H1 (cell line): Measurements from ENCODE around the gene ARHGAP8. TPM values are rescaled to one million over a fixed set of nuclear protein-coding genes. Genes with fewer than 3 reads are reported as not detected.
A peak's percentile ranks its signal among the peaks of the same experiment; 100 is the strongest.

Experiments used
- CTCF ChIA-PET: fragments of 300-600 bp; sonication (Branson Sonifier 250); formaldehyde crosslinking; loops from one replicate; lab custom pipeline; 2021; ENCODE audit not compliant: partially characterized antibody; lab: Charles Lee
- POLR2A ChIA-PET: fragments of 300-600 bp; sonication (Branson Sonifier 250); formaldehyde crosslinking; loops from one replicate; lab custom pipeline; 2021; ENCODE audit warnings: inconsistent platforms; ENCODE audit not compliant: partially characterized antibody; lab: Charles Lee
- DNase-seq, 2 experiments: peaks; one replicate each; pipeline versions ENCODE4 v3.0.0 to v3.0.0-alpha.2; 2010 to 2022; ENCODE audit warnings: low spot score in 2 of 2, low read depth in 1 of 2, mixed read lengths in 1 of 2
- FAIRE-seq: peaks from 2 replicates; lab custom pipeline; 2011; peaks lifted over from hg19 to GRCh38; lab: Jason Lieb, UNC
- H2AFZ ChIP-seq: 2 replicates; pipeline ENCODE4 v1.8.1; 2012; ENCODE audit warnings: low read length, inconsistent platforms
- H2AK5ac ChIP-seq: 2 replicates; pipeline ENCODE4 v1.6.1; 2013; ENCODE audit warnings: low read depth, low read length
- H2BK120ac ChIP-seq: replicated peaks from 2 replicates; pipeline ENCODE3; 2013; ENCODE audit warnings: low read depth, low read length, inconsistent platforms
- H2BK12ac ChIP-seq: 2 replicates; pipeline ENCODE4 v1.6.1; 2013; ENCODE audit warnings: low read depth, low read length
- H2BK15ac ChIP-seq: 2 replicates; pipeline ENCODE4 v1.6.1; 2013; ENCODE audit warnings: low read length
- H2BK20ac ChIP-seq: 2 replicates; pipeline ENCODE4 v1.6.1; 2013; ENCODE audit warnings: low read length
- H2BK5ac ChIP-seq: 2 replicates; pipeline ENCODE4 v1.6.1; 2013; ENCODE audit warnings: low read depth, low read length
- H3K14ac ChIP-seq: 2 replicates; pipeline ENCODE4 v1.6.1; 2013; ENCODE audit warnings: inconsistent platforms; ENCODE audit not compliant: insufficient read length
- H3K18ac ChIP-seq: 2 replicates; pipeline ENCODE4 v1.6.1; 2013; ENCODE audit warnings: low read length; ENCODE audit errors: extremely low read depth
- H3K23ac ChIP-seq: 2 replicates; pipeline ENCODE4 v1.6.1; 2013; ENCODE audit warnings: inconsistent platforms; ENCODE audit not compliant: insufficient read length
- H3K23me2 ChIP-seq: 2 replicates; pipeline ENCODE4 v1.6.1; 2013; ENCODE audit warnings: low read depth, low read length
- H3K27ac ChIP-seq: 2 replicates; pipeline ENCODE4 v1.6.1; 2011; ENCODE audit warnings: low read depth, low read length, inconsistent platforms
- H3K27me3 ChIP-seq, 4 experiments: replicated peaks in 1 of 4; 1 replicate in 1 of 4; 2 replicates in 3 of 4; pipeline versions ENCODE4 v1.6.1 to v1.8.1; 2011 to 2013; ENCODE audit warnings: low read length in 3 of 4, mild to moderate bottlenecking in 3 of 4, inconsistent platforms in 2 of 4, mixed read lengths in 2 of 4, moderate library complexity in 1 of 4; ENCODE audit not compliant: control insufficient read depth in 3 of 4, insufficient read depth in 3 of 4; ENCODE audit errors: extremely low read depth in 1 of 4
- H3K36me3 ChIP-seq, 4 experiments: 2 replicates each; pipeline versions ENCODE4 v1.6.1 to v1.8.1; 2011 to 2013; ENCODE audit warnings: mild to moderate bottlenecking in 4 of 4, low read length in 3 of 4, moderate library complexity in 2 of 4, control low read depth in 1 of 4, inconsistent platforms in 1 of 4; ENCODE audit not compliant: insufficient read depth in 4 of 4, control insufficient read depth in 2 of 4
- H3K4ac ChIP-seq: replicated peaks from 2 replicates; pipeline ENCODE3; 2013; ENCODE audit warnings: low read length, low read depth, mixed read lengths, inconsistent platforms; ENCODE audit not compliant: insufficient read length
- H3K4me1 ChIP-seq, 4 experiments: replicated peaks in 1 of 4; 1 replicate in 1 of 4; 2 replicates in 3 of 4; pipeline versions ENCODE4 v1.6.1 to v1.8.1; 2011 to 2013; ENCODE audit warnings: low read length in 3 of 4, inconsistent platforms in 2 of 4, mixed read lengths in 1 of 4; ENCODE audit not compliant: insufficient read depth in 4 of 4, control insufficient read depth in 3 of 4
- H3K4me2 ChIP-seq, 2 experiments: 2 replicates each; pipeline versions ENCODE4 v1.6.1 to v1.8.1; 2011 to 2013; ENCODE audit warnings: low read depth in 2 of 2, low read length in 2 of 2, control low read depth in 1 of 2, inconsistent platforms in 1 of 2, mild to moderate bottlenecking in 1 of 2; ENCODE audit not compliant: insufficient read depth in 1 of 2
- H3K4me3 ChIP-seq, 4 experiments: fragments of 200-600, 300-600 bp in 1 of 4; sonication (generic), shearing (Covaris generic), sonication (Bioruptor Twin) in 1 of 4; 2 replicates each; pipeline versions ENCODE4 v1.5.1 to v1.8.1; 2011 to 2016; ENCODE audit warnings: low read length in 4 of 4, low read depth in 3 of 4, control low read depth in 2 of 4, inconsistent platforms in 2 of 4, mild to moderate bottlenecking in 2 of 4, mixed read lengths in 1 of 4, moderate library complexity in 1 of 4; ENCODE audit not compliant: insufficient read depth in 2 of 4; ENCODE audit errors: extremely low read depth in 1 of 4
- H3K56ac ChIP-seq: replicated peaks from 2 replicates; pipeline ENCODE3; 2013; ENCODE audit warnings: low read depth, mild to moderate bottlenecking, mixed read lengths, low read length, inconsistent platforms; ENCODE audit not compliant: insufficient read length
- H3K79me1 ChIP-seq: 2 replicates; pipeline ENCODE4 v1.6.1; 2013; ENCODE audit warnings: low read depth, low read length, control low read depth
- H3K79me2 ChIP-seq, 2 experiments: 2 replicates each; pipeline versions ENCODE4 v1.6.1 to v1.8.1; 2012 to 2013; ENCODE audit warnings: low read length in 2 of 2, mild to moderate bottlenecking in 2 of 2, inconsistent platforms in 1 of 2; ENCODE audit not compliant: insufficient read depth in 2 of 2, control insufficient read depth in 1 of 2
- H3K9ac ChIP-seq, 4 experiments: replicated peaks in 1 of 4; 1 replicate in 1 of 4; 2 replicates in 3 of 4; pipeline versions ENCODE4 v1.6.1 to v1.8.1; 2011 to 2013; ENCODE audit warnings: low read depth in 3 of 4, low read length in 3 of 4, control low read depth in 2 of 4, mild to moderate bottlenecking in 2 of 4, moderate library complexity in 2 of 4, inconsistent platforms in 1 of 4; ENCODE audit errors: extremely low read depth in 1 of 4
- H3K9me3 ChIP-seq, 2 experiments: 2 replicates each; pipeline versions ENCODE4 v1.6.1 to v1.8.1; 2012 to 2013; ENCODE audit warnings: mild to moderate bottlenecking in 2 of 2, moderate library complexity in 2 of 2, control low read depth in 1 of 2, inconsistent platforms in 1 of 2, low read depth in 1 of 2, low read length in 1 of 2, mixed read lengths in 1 of 2; ENCODE audit not compliant: insufficient read depth in 2 of 2
- H4K20me1 ChIP-seq, 2 experiments: replicated peaks in 1 of 2; 2 replicates each; pipeline versions ENCODE3 to v1.8.1; 2011 to 2013; ENCODE audit warnings: inconsistent platforms in 2 of 2, low read length in 2 of 2, mild to moderate bottlenecking in 1 of 2; ENCODE audit not compliant: insufficient read depth in 2 of 2, control insufficient read depth in 1 of 2
- H4K5ac ChIP-seq: 2 replicates; pipeline ENCODE4 v1.6.1; 2013; ENCODE audit warnings: low read length, low read depth, mixed read lengths, inconsistent platforms; ENCODE audit not compliant: insufficient read length
- H4K8ac ChIP-seq: 2 replicates; pipeline ENCODE4 v1.8.0; 2013; ENCODE audit warnings: mild to moderate bottlenecking, moderate library complexity, low read length, inconsistent platforms; ENCODE audit not compliant: insufficient read depth; ENCODE audit errors: extremely low read depth
- H4K91ac ChIP-seq: replicated peaks from 2 replicates; pipeline ENCODE3; 2013; ENCODE audit warnings: low read length, mixed read lengths, inconsistent platforms; ENCODE audit not compliant: insufficient read length
- CBX8 ChIP-seq: fragments of 300-800, 300-1000 bp; sonication (generic); IDR thresholded peaks from 2 replicates; pipeline ENCODE4 v1.7.1; 2016; ENCODE audit warnings: low read depth, low read length, borderline replicate concordance
- CHD1 ChIP-seq: IDR thresholded peaks from 2 replicates; pipeline ENCODE4 v1.6.1; 2012; ENCODE audit warnings: low read depth, low read length, improper control_type of control experiment
- FOSL1 ChIP-seq: IDR thresholded peaks from 2 replicates; pipeline ENCODE4 v1.6.1; 2011; ENCODE audit warnings: mild to moderate bottlenecking, low read depth, low read length, moderate library complexity; ENCODE audit not compliant: insufficient read depth
- GTF2F1 ChIP-seq: IDR thresholded peaks from 2 replicates; pipeline ENCODE4 v1.6.1; 2012; ENCODE audit warnings: low read depth, low read length, improper control_type of control experiment, borderline replicate concordance
- RFX5 ChIP-seq: IDR thresholded peaks from 2 replicates; pipeline ENCODE4 v1.6.1; 2011; ENCODE audit warnings: low read depth, low read length, improper control_type of control experiment, borderline replicate concordance
- SIN3A ChIP-seq, 2 experiments: IDR thresholded peaks in 1 of 2; conservative IDR thresholded peaks in 1 of 2; 2 replicates each; pipeline ENCODE4 v1.6.1; 2011 to 2012; ENCODE audit warnings: low read length in 2 of 2, improper control_type of control experiment in 1 of 2, low read depth in 1 of 2, mild to moderate bottlenecking in 1 of 2
- SUZ12 ChIP-seq: fragments of 200-600 bp; sonication (generic); IDR thresholded peaks from 2 replicates; pipeline ENCODE4 v1.6.1; 2012; ENCODE audit warnings: mild to moderate bottlenecking, inconsistent platforms, low read length, moderate library complexity, mixed read lengths
- TEAD4 ChIP-seq: IDR thresholded peaks from 2 replicates; pipeline ENCODE4 v1.6.1; 2012; ENCODE audit warnings: low read depth, low read length, inconsistent platforms, mixed read lengths
- YY1 ChIP-seq: IDR thresholded peaks from 2 replicates; pipeline ENCODE4 v1.6.1; 2011; ENCODE audit warnings: low read depth, mild to moderate bottlenecking, low read length
- WGBS, 2 experiments: shearing (Covaris generic) in 1 of 2; methylation state at CpG; one replicate each; pipeline versions ENCODE4 v1.1.6 to v1.1.7; 2013 to 2015; ENCODE audit warnings: low lambda C conversion rate in 2 of 2, mixed read lengths in 2 of 2, inconsistent platforms in 1 of 2, low coverage in 1 of 2, missing lambda C conversion rate in 1 of 2; ENCODE audit not compliant: insufficient replicate concordance in 2 of 2, insufficient coverage in 1 of 2, insufficient read length in 1 of 2; ENCODE audit errors: extremely low coverage in 1 of 2, missing lambda C conversion rate in 1 of 2; 5-methylcytosine and 5-hydroxymethylcytosine counted together
- polyA plus RNA-seq, 7 experiments: library from polyadenylated mRNA; depleted of rRNA in 3 of 7; stranded (reverse) in 5 of 7; unstranded in 2 of 7; fragments of >200 nt in 5 of 7; fragments of 200-250 nt in 2 of 7; gene quantifications; 1 replicate in 5 of 7; 2 replicates in 1 of 7; 4 replicates in 1 of 7; pipeline versions ENCODE4 v1.2.1 to v1.2.3, GENCODE V29; 2011 to 2013; ENCODE audit warnings: missing spikeins in 2 of 7, mixed read lengths in 2 of 7
- total RNA-seq: library from RNA; stranded (reverse); fragmentation: NEBNext Ultra II Directional; extraction: Animal tissue kit (Norgen Biotek cat#: 25700); gene quantifications from 2 replicates; pipeline ENCODE4 v1.2.1, GENCODE V29; 2021
- TF ChIP-seq, protein P1 (sequence below): IDR thresholded peaks from 2 replicates; pipeline ENCODE4 v1.6.1; 2012; ENCODE audit warnings: inconsistent platforms
- TF ChIP-seq, protein P2 (sequence below): IDR thresholded peaks from 2 replicates; pipeline ENCODE4 v1.6.1; 2012; ENCODE audit warnings: inconsistent platforms
- TF ChIP-seq, protein P3 (sequence below): IDR thresholded peaks from 2 replicates; pipeline ENCODE4 v1.6.1; 2011; ENCODE audit warnings: low read length, improper control_type of control experiment

Gene ARHGAP8
- total and polyA plus RNA-seq, 2 of the 8 experiments (the other 6 are each of a cell fraction or from before 2014, with no cell fraction given) = 35.6 to 47.7 TPM

DNA sequence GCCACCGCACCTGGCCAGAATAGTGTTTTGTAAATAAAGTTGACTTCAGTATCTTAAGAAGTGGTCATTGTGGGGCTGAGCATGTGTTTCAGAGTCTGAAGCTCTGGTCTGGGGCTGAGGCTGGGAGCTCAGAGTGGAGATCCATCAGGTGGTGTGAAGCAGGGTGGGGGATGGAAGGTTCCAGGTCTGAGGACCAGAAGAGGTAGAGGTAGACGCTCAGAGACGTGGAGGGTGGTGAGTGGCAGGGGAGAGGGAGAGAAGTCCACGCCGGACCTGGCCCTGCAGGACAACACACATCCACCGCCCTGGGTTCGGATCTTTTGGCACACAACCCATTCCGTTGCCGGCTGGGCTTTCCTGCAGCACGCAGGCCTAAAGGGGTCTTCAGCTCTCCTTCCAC lies 40.7 kb downstream of the ARHGAP8 start:
- 88% methylated on average over 10 of the region's 10 CpGs; no CpG with 5 or more reads in 1 of the 2 experiments for WGBS, 2 experiments
- Histone ChIP-seq H2BK5ac (0 out of 2 replicates have a peak overlapping the region, but pooled peaks have one; percentile 87), H3K79me2 (no peaks in the 10 kb centered on the region), H2AFZ (no peak overlapping the region), H2BK20ac (0 out of 2 replicates have a peak overlapping the region, but pooled peaks have one; percentile 48), H3K23ac (no peak overlapping the region), H3K23me2 (no peaks in the 10 kb centered on the region), H4K5ac (no peak overlapping the region), H3K9ac (no peak overlapping the region; a peak in 1 of 7 replicates), H3K18ac (no peak overlapping the region), H3K4ac (no peak overlapping the region), H2BK120ac (no peak overlapping the region), H3K27me3 (no peaks in the 10 kb centered on the region), H3K4me1 (peaks cover 6 to 23% (median 15%) of the 10 kb centered on the region in 4 experiments), H3K36me3 (no peaks in the 10 kb centered on the region), H3K4me2 (no peak overlapping the region), H3K14ac (no peak overlapping the region), H3K56ac (no peak overlapping the region), H3K9me3 (no peaks in the 10 kb centered on the region), H4K91ac (no peak overlapping the region), H4K8ac (no peak overlapping the region; the same call in 1 of the 2 replicates), H3K4me3 (no peak overlapping the region), H2BK12ac (peak overlapping the region; percentile 50; the same call in 1 of the 2 replicates), H2BK15ac (no peak overlapping the region), H3K27ac (no peak overlapping the region), H3K79me1 (peaks cover 5% of the 10 kb centered on the region; the same call in 1 of the 2 replicates), H4K20me1 (peaks cover 0 to 6% of the 10 kb centered on the region in 2 experiments), H2AK5ac (no peak overlapping the region)
- DNase-seq (no peak), FAIRE-seq (no peak)
- POLR2A ChIA-PET = no interaction called here
- CTCF ChIA-PET = interaction anchor here (1.5 kb wide), 1 partner anchor 97 kb away, joined by 3 read pairs; no protein-coding TSS in a partner anchor
- TF ChIP-seq SUZ12 (no peak), SIN3A (conservative IDR thresholded peaks at IDR 0.05 in 1 of 2, IDR thresholded peaks at IDR 0.05 in 1 of 2; ENCODE audit: low read depth in 1 of 2, low read length in 2 of 2) (no peak), GTF2F1 (no peak), RFX5 (no peak), CBX8 (no peak), CHD1 (no peak), TEAD4 (no peak), FOSL1 (no peak), YY1 (no peak)
- TF ChIP-seq, protein P1, sequence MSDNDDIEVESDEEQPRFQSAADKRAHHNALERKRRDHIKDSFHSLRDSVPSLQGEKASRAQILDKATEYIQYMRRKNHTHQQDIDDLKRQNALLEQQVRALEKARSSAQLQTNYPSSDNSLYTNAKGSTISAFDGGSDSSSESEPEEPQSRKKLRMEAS = no peak
- TF ChIP-seq, protein P2, sequence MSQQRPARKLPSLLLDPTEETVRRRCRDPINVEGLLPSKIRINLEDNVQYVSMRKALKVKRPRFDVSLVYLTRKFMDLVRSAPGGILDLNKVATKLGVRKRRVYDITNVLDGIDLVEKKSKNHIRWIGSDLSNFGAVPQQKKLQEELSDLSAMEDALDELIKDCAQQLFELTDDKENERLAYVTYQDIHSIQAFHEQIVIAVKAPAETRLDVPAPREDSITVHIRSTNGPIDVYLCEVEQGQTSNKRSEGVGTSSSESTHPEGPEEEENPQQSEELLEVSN = no peak
- TF ChIP-seq, protein P3, sequence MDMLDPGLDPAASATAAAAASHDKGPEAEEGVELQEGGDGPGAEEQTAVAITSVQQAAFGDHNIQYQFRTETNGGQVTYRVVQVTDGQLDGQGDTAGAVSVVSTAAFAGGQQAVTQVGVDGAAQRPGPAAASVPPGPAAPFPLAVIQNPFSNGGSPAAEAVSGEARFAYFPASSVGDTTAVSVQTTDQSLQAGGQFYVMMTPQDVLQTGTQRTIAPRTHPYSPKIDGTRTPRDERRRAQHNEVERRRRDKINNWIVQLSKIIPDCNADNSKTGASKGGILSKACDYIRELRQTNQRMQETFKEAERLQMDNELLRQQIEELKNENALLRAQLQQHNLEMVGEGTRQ = no peak
